Endothelial cell of umbilical vein (primary cell): ENCODE results near the gene PGK2. TPM values are rescaled to one million over a fixed set of nuclear protein-coding genes. Genes with fewer than 3 reads are reported as not detected.

ENCODE experiments used
- BruUV-seq: library from RNA; stranded (reverse); fragments of 400-500 nt; replicated peaks from 2 replicates; lab custom pipeline; 2021; lab: Mats Ljungman, UMichigan
- CTCF ChIA-PET: fragments of 300-600, 350-600 bp; sonication (Branson Sonifier 250); formaldehyde crosslinking; loops from one replicate; lab custom pipeline; 2021; ENCODE audit warnings: antibody characterized with exemption, inconsistent platforms; lab: Charles Lee
- POLR2A ChIA-PET: fragments of 300-600, 350-600 bp; sonication (Branson Sonifier 250); formaldehyde crosslinking; loops from one replicate; lab custom pipeline; 2021; ENCODE audit warnings: antibody characterized with exemption, inconsistent platforms; lab: Charles Lee
- DNase-seq: peaks from one replicate; pipeline ENCODE4 v3.0.0-alpha.2; 2011; ENCODE audit warnings: low read depth, low spot score
- FAIRE-seq: peaks from 2 replicates; lab custom pipeline; 2011; peaks lifted over from hg19 to GRCh38; lab: Jason Lieb, UNC
- H2AFZ ChIP-seq: 2 replicates; pipeline ENCODE4 v1.6.0; 2012; ENCODE audit warnings: low read depth, low read length, control low read depth, inconsistent platforms
- H3K27ac ChIP-seq: 2 replicates; pipeline ENCODE4 v1.5.1; 2011; ENCODE audit warnings: low read depth, mild to moderate bottlenecking, control low read depth, low read length, moderate library complexity; ENCODE audit not compliant: insufficient read depth
- H3K27me3 ChIP-seq, 2 experiments: 2 replicates each; pipeline versions ENCODE4 v1.6.0 to v1.6.1; 2011; ENCODE audit warnings: low read length in 2 of 2, mixed read lengths in 1 of 2; ENCODE audit not compliant: control insufficient read depth in 2 of 2, insufficient read depth in 2 of 2
- H3K36me3 ChIP-seq, 2 experiments: 2 replicates in 1 of 2; 3 replicates in 1 of 2; pipeline ENCODE4 v1.5.1; 2011; ENCODE audit warnings: low read length in 2 of 2, mild to moderate bottlenecking in 1 of 2, moderate library complexity in 1 of 2; ENCODE audit not compliant: control insufficient read depth in 2 of 2, insufficient read depth in 2 of 2; ENCODE audit errors: extremely low read depth in 1 of 2
- H3K4me1 ChIP-seq: 3 replicates; pipeline ENCODE4 v1.5.1; 2011; ENCODE audit warnings: mild to moderate bottlenecking, low read length; ENCODE audit not compliant: control insufficient read depth, insufficient read depth; ENCODE audit errors: extremely low read depth
- H3K4me2 ChIP-seq: 2 replicates; pipeline ENCODE4 v1.6.1; 2011; ENCODE audit warnings: low read length, control low read depth, mixed read lengths; ENCODE audit not compliant: insufficient read depth
- H3K4me3 ChIP-seq, 3 experiments: fragments of 200-600 bp in 1 of 3; sonication (generic), shearing (Covaris generic) in 1 of 3; replicated peaks in 1 of 3; 2 replicates each; pipeline ENCODE4 v1.5.1; 2011 to 2016; ENCODE audit warnings: control low read depth in 3 of 3, low read length in 3 of 3, mild to moderate bottlenecking in 2 of 3, inconsistent platforms in 1 of 3, low read depth in 1 of 3, moderate library complexity in 1 of 3; ENCODE audit not compliant: insufficient read depth in 1 of 3
- H3K79me2 ChIP-seq: 2 replicates; pipeline ENCODE4 v1.6.0; 2012; ENCODE audit warnings: low read length, inconsistent platforms; ENCODE audit not compliant: control insufficient read depth, insufficient read depth
- H3K9ac ChIP-seq: replicated peaks from 2 replicates; pipeline ENCODE3; 2011; ENCODE audit warnings: low read length, control low read depth; ENCODE audit not compliant: insufficient read depth; ENCODE audit errors: extremely low read depth
- H3K9me1 ChIP-seq: replicated peaks from 3 replicates; pipeline ENCODE4 v1.6.0; 2011; ENCODE audit warnings: mild to moderate bottlenecking, low read length; ENCODE audit not compliant: control insufficient read depth, insufficient read depth; ENCODE audit errors: extremely low read depth
- H3K9me3 ChIP-seq: replicated peaks from 2 replicates; pipeline ENCODE4 v1.5.1; 2012; ENCODE audit warnings: low read length, inconsistent platforms; ENCODE audit not compliant: control insufficient read depth, insufficient read depth
- H4K20me1 ChIP-seq: replicated peaks from 2 replicates; pipeline ENCODE3; 2011; ENCODE audit warnings: mild to moderate bottlenecking, low read length; ENCODE audit not compliant: control insufficient read depth, insufficient read depth; ENCODE audit errors: extremely low read depth
- EZH2 ChIP-seq: IDR thresholded peaks from 2 replicates; pipeline ENCODE4 v1.6.1; 2012; ENCODE audit warnings: borderline replicate concordance, low read depth, mild to moderate bottlenecking, moderate library complexity, low read length, inconsistent platforms; ENCODE audit not compliant: severe bottlenecking
- FOS ChIP-seq: IDR thresholded peaks from 2 replicates; pipeline ENCODE4 v1.6.1; 2011; ENCODE audit warnings: mild to moderate bottlenecking, low read length, moderate library complexity, borderline replicate concordance; ENCODE audit not compliant: insufficient read depth
- GATA2 ChIP-seq: IDR thresholded peaks from 2 replicates; pipeline ENCODE4 v1.7.0; 2011; ENCODE audit warnings: low read depth, mild to moderate bottlenecking, moderate library complexity, mixed read lengths, low read length; ENCODE audit not compliant: insufficient read length, insufficient read depth
- JUN ChIP-seq: IDR thresholded peaks from 2 replicates; pipeline ENCODE4 v1.6.1; 2011; ENCODE audit warnings: borderline replicate concordance, low read depth; ENCODE audit not compliant: insufficient read length, insufficient read depth
- MYC ChIP-seq: IDR thresholded peaks from one replicate; pipeline ENCODE4 v1.6.1; 2011; ENCODE audit warnings: mild to moderate bottlenecking, low read depth, low read length
- POLR2A ChIP-seq: IDR thresholded peaks from 2 replicates; pipeline ENCODE4 v1.6.1; 2012; ENCODE audit warnings: low read depth, mild to moderate bottlenecking, control low read depth, low read length
- POLR2AphosphoS5 ChIP-seq: IDR thresholded peaks from 2 replicates; pipeline ENCODE4 v1.6.1; 2012; ENCODE audit warnings: low read depth, mild to moderate bottlenecking, control low read depth, low read length, moderate library complexity; ENCODE audit not compliant: insufficient read depth
- dilution Hi-C: fragments of 300-500 bp; cut with MboI; formaldehyde crosslinking; loops from one replicate; pipeline ENCODE4 v1.15.0; 2019; ENCODE audit warnings: low sequenced_read_pairs; ENCODE audit not compliant: extremely low pct_ligation_motif_present
- intact Hi-C: fragments of 100-400 bp; cut with micrococcal nuclease; formaldehyde crosslinking; loops from one replicate; pipeline ENCODE4 v1.10.0; 2022
- polyA plus RNA-seq, 4 experiments: library from polyadenylated mRNA; depleted of rRNA in 3 of 4; stranded (reverse) in 3 of 4; unstranded in 1 of 4; fragments of >200 nt; gene quantifications; 2 replicates each; pipeline versions ENCODE4 v1.2.1 to v1.2.3, GENCODE V29; 2011 to 2012; ENCODE audit warnings: missing spikeins in 1 of 4
- total RNA-seq: library from RNA; stranded (reverse); gene quantifications from 2 replicates; pipeline ENCODE4 v1.2.3, GENCODE V29; 2021
- TF ChIP-seq, protein P1 (sequence below), 2 donors: IDR thresholded peaks; 1 replicate in 1 of 2; 2 replicates in 1 of 2; pipeline ENCODE4 v1.5.1; 2011; ENCODE audit warnings: low read length in 2 of 2, mild to moderate bottlenecking in 2 of 2, moderate library complexity in 2 of 2, control low read depth in 1 of 2, inconsistent platforms in 1 of 2, low read depth in 1 of 2; ENCODE audit not compliant: insufficient read depth in 1 of 2; ENCODE audit errors: extremely low read depth in 1 of 2
- TF ChIP-seq, protein P2 (sequence below): IDR thresholded peaks from 2 replicates; pipeline ENCODE4 v1.6.1; 2011; ENCODE audit not compliant: insufficient read depth, insufficient read length

Gene PGK2
- total and polyA plus RNA-seq, 2 donors (not counting 3 experiments of a cell fraction or from before 2014, with no cell fraction given): not detected

DNA sequence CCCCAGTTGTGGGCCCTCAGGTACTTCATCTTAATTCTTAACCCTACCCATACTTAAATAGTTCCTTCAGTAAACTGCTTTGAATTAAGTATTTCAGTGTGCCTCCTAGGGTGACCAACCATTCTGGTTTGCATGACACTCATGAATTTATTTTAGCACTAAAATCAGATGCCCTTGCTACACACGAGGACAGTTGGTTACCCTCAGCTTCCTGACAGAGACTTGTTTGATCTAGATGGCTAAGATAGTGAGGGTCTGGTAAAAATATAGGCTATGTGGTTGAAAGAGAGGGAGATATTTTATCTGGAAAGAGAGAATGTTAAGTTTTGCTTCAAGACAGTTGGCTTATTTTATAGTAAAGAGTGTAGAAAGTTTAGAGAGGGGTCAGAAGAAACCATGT is 10.6 kb downstream of the PGK2 start:
- ChIA-PET POLR2A (no interaction called here), CTCF (no interaction called here)
- dilution Hi-C loops (no loop called here), intact Hi-C loops (no loop called here)
- FAIRE-seq (no peak), DNase-seq (no peak)
- no peaks in the 10 kb centered on the region for H3K4me1 ChIP-seq
- no peak overlapping the region for H3K4me3 ChIP-seq
- TF ChIP-seq, protein P1, sequence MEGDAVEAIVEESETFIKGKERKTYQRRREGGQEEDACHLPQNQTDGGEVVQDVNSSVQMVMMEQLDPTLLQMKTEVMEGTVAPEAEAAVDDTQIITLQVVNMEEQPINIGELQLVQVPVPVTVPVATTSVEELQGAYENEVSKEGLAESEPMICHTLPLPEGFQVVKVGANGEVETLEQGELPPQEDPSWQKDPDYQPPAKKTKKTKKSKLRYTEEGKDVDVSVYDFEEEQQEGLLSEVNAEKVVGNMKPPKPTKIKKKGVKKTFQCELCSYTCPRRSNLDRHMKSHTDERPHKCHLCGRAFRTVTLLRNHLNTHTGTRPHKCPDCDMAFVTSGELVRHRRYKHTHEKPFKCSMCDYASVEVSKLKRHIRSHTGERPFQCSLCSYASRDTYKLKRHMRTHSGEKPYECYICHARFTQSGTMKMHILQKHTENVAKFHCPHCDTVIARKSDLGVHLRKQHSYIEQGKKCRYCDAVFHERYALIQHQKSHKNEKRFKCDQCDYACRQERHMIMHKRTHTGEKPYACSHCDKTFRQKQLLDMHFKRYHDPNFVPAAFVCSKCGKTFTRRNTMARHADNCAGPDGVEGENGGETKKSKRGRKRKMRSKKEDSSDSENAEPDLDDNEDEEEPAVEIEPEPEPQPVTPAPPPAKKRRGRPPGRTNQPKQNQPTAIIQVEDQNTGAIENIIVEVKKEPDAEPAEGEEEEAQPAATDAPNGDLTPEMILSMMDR (IDR thresholded peaks at IDR 0.05; ENCODE audit: extremely low read depth in 1 of 2, insufficient read depth in 1 of 2, low read depth in 1 of 2, low read length in 2 of 2): no peak
- TF ChIP-seq JUN (no peak), GATA2 (no peak), POLR2AphosphoS5 (no peak), MYC (no peak), FOS (no peak), POLR2A (no peak), EZH2 (no peak)
- TF ChIP-seq, protein P2, sequence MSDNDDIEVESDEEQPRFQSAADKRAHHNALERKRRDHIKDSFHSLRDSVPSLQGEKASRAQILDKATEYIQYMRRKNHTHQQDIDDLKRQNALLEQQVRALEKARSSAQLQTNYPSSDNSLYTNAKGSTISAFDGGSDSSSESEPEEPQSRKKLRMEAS: no peak
- no TSS peak for BruUV-seq
- H3K79me2 ChIP-seq: no peaks in the 10 kb centered on the region
- H3K27ac ChIP-seq: no peak overlapping the region
- no peaks in the 10 kb centered on the region for H3K9me1 ChIP-seq
- no peak overlapping the region for H2AFZ ChIP-seq
- no peaks in the 10 kb centered on the region for H3K27me3 ChIP-seq
- no peak overlapping the region for H3K4me2 ChIP-seq
- no peaks in the 10 kb centered on the region for H3K36me3 ChIP-seq
- H3K9ac ChIP-seq: no peak overlapping the region
- H3K9me3 ChIP-seq: no peaks in the 10 kb centered on the region
- no peaks in the 10 kb centered on the region for H4K20me1 ChIP-seq
